ENCODE results near the gene SRGAP1. TPM values are rescaled to one million over a fixed set of nuclear protein-coding genes. Genes with fewer than 3 reads are reported as not detected.

The SRGAP1 gene
- total and polyA plus RNA-seq, 7 donors: 0.23 to 5.1 (median 1.5) TPM

GRCh38 chr12:63906876-63907275 is 62.4 kb downstream of the SRGAP1 start:
- ATAC-seq (no peak), DNase-seq (no peak)
- Histone ChIP-seq H3K36me3 (ENCODE audit: insufficient read depth in 1 of 2, low read depth in 1 of 2) (no peaks in the 10 kb centered on the region), H3K4me3 (no peak overlapping the region), H3K27me3 (ENCODE audit: insufficient read depth in 3 of 3, low read length in 2 of 3) (no peaks in the 10 kb centered on the region), H3K4me1 (no peaks in the 10 kb centered on the region), H3K9me3 (peaks cover 7% of the 10 kb centered on the region), H3K27ac (no peak overlapping the region)
- TF ChIP-seq CTCF (IDR thresholded peaks at IDR 0.05): no peak
- intact Hi-C loops (cut with DNase I): no loop called here
- 91 to 97% (median 94%) methylated on average over 1 of the region's 1 CpG for WGBS, 3 donors

- Histone ChIP-seq H3K4me1 (no peaks in the 10 kb centered on the region), H3K27ac (no peak overlapping the region), H3K9me3 (peaks cover 7% of the 10 kb centered on the region), H3K27me3 (ENCODE audit: insufficient read depth in 3 of 3, low read length in 2 of 3) (no peaks in the 10 kb centered on the region), H3K4me3 (no peak overlapping the region), H3K36me3 (ENCODE audit: insufficient read depth in 1 of 2, low read depth in 1 of 2) (no peaks in the 10 kb centered on the region)
- intact Hi-C loops (cut with DNase I): no loop called here
- DNase-seq (no peak), ATAC-seq (no peak)
- no peak for TF ChIP-seq CTCF (IDR thresholded peaks at IDR 0.05)
- WGBS, 3 donors: 93 to 97% (median 94%) methylated on average over 2 of the region's 2 CpGs
Measured at GRCh38 chr12:63907561-63907960, 63.1 kb downstream of the SRGAP1 start.

GRCh38 chr12:63909746-63910145 is 65.2 kb downstream of the SRGAP1 start:
- no peak for ATAC-seq
- Histone ChIP-seq H3K4me3 (no peak overlapping the region), H3K36me3 (ENCODE audit: insufficient read depth in 1 of 2, low read depth in 1 of 2) (no peaks in the 10 kb centered on the region), H3K9me3 (peaks cover 7% of the 10 kb centered on the region), H3K27ac (no peak overlapping the region), H3K4me1 (no peaks in the 10 kb centered on the region), H3K27me3 (ENCODE audit: insufficient read depth in 3 of 3, low read length in 2 of 3) (no peaks in the 10 kb centered on the region)
- intact Hi-C loops (cut with DNase I): no loop called here
- DNase-seq: no peak
- TF ChIP-seq CTCF (IDR thresholded peaks at IDR 0.05): no peak
- 50 to 67% (median 61%) methylated on average over 1 of the region's 1 CpG for WGBS, 3 donors

GRCh38 chr12:63911341-63911740 is 66.8 kb downstream of the SRGAP1 start:
- Histone ChIP-seq H3K36me3 (ENCODE audit: insufficient read depth in 1 of 2, low read depth in 1 of 2) (no peaks in the 10 kb centered on the region), H3K27ac (no peak overlapping the region), H3K9me3 (peaks cover 7% of the 10 kb centered on the region), H3K27me3 (ENCODE audit: insufficient read depth in 3 of 3, low read length in 2 of 3) (no peaks in the 10 kb centered on the region), H3K4me1 (no peaks in the 10 kb centered on the region), H3K4me3 (no peak overlapping the region)
- WGBS, 3 donors: 22 to 27% (median 26%) methylated on average over 4 of the region's 4 CpGs
- DNase-seq: no peak
- TF ChIP-seq CTCF (IDR thresholded peaks at IDR 0.05): no peak
- ATAC-seq: no peak
- intact Hi-C loops (cut with DNase I): no loop called here

- 73 to 81% (median 78%) methylated on average over 2 of the region's 2 CpGs for WGBS, 3 donors
- no peaks in the 10 kb centered on the region for H3K27me3 ChIP-seq (ENCODE audit: insufficient read depth in 3 of 3, low read length in 2 of 3)
- no peak for TF ChIP-seq CTCF (IDR thresholded peaks at IDR 0.05)
- no peak for DNase-seq
- ATAC-seq: no peak
- no peaks in the 10 kb centered on the region for H3K4me1 ChIP-seq
- H3K27ac ChIP-seq: no peak overlapping the region
- H3K36me3 ChIP-seq (ENCODE audit: insufficient read depth in 1 of 2, low read depth in 1 of 2): no peaks in the 10 kb centered on the region
- H3K4me3 ChIP-seq: no peak overlapping the region
- H3K9me3 ChIP-seq: no peaks in the 10 kb centered on the region
- intact Hi-C loops (cut with DNase I): no loop called here
Measured at GRCh38 chr12:63912651-63913050, 68.2 kb downstream of the SRGAP1 start.
